WTC11 (cell line): ENCODE measurements around the gene ZCCHC7. TPM values are rescaled to one million over a fixed set of nuclear protein-coding genes. Genes with fewer than 3 reads are reported as not detected.

ENCODE experiments used
- ATAC-seq: fragments of 200-7000 bp; cut with Tn5 transposase; 2 replicates; pipeline ENCODE4 v1.10.0; 2021; ENCODE audit warnings: mild to moderate bottlenecking, moderate library complexity
- CTCF ChIA-PET: fragments of 300-600 bp; sonication (Branson Sonifier 250); formaldehyde crosslinking; loops from one replicate; lab custom pipeline; 2021; ENCODE audit warnings: antibody characterized with exemption; lab: Charles Lee
- POLR2A ChIA-PET: fragments of 350-600 bp; sonication (Branson Sonifier 250); formaldehyde crosslinking; loops from one replicate; lab custom pipeline; 2021; ENCODE audit warnings: antibody characterized with exemption; lab: Charles Lee
- DNase-seq: peaks from one replicate; pipeline ENCODE4 v3.0.0; 2021; ENCODE audit warnings: low spot score
- H3K27ac Mint-ChIP-seq: 2 replicates; pipeline ENCODE4 v1.8.0; 2021; ENCODE audit warnings: mixed read lengths
- H3K27me3 Mint-ChIP-seq: 2 replicates; pipeline ENCODE4 v1.8.0; 2021; ENCODE audit warnings: low read depth, mild to moderate bottlenecking, moderate library complexity, mixed read lengths
- H3K36me3 Mint-ChIP-seq: 2 replicates; pipeline ENCODE4 v1.8.0; 2021; ENCODE audit warnings: mixed read lengths
- H3K4me1 Mint-ChIP-seq: 2 replicates; pipeline ENCODE4 v1.8.0; 2022; ENCODE audit warnings: mixed read lengths
- H3K4me3 Mint-ChIP-seq: 2 replicates; pipeline ENCODE4 v1.8.0; 2021; ENCODE audit warnings: mild to moderate bottlenecking, moderate library complexity, mixed read lengths
- H3K9me3 Mint-ChIP-seq: 2 replicates; pipeline ENCODE4 v1.8.0; 2021; ENCODE audit warnings: mixed read lengths
- CREM ChIP-seq: sonication (generic); formaldehyde crosslinking; IDR thresholded peaks from 2 replicates; pipeline ENCODE4 v1.8.1; 2022; ENCODE audit warnings: mild to moderate bottlenecking, missing genetic modification reagents, moderate library complexity
- ETV6 ChIP-seq: sonication (generic); formaldehyde crosslinking; IDR thresholded peaks from 2 replicates; pipeline ENCODE4 v1.8.1; 2022; ENCODE audit warnings: mild to moderate bottlenecking, missing genetic modification reagents
- GTF2I ChIP-seq: fragments of 250-450 bp; sonication (Bioruptor Pico); conservative IDR thresholded peaks from 2 replicates; pipeline ENCODE4 v1.4.0; 2021; ENCODE audit warnings: mild to moderate bottlenecking
- NFATC4 ChIP-seq: fragments of 250-450 bp; sonication (Bioruptor Pico); IDR thresholded peaks from 2 replicates; pipeline ENCODE4 v1.9.0; 2021; ENCODE audit warnings: mild to moderate bottlenecking
- NFYB ChIP-seq: sonication (generic); formaldehyde crosslinking; conservative IDR thresholded peaks from 2 replicates; pipeline ENCODE4 v1.8.0; 2022; ENCODE audit warnings: low read depth, missing genetic modification reagents
- NR2C2 ChIP-seq: sonication (generic); formaldehyde crosslinking; IDR thresholded peaks from 2 replicates; pipeline ENCODE4 v1.8.0; 2022; ENCODE audit warnings: mild to moderate bottlenecking, missing genetic modification reagents
- RELA ChIP-seq: sonication (generic); formaldehyde crosslinking; IDR thresholded peaks from 2 replicates; pipeline ENCODE4 v1.8.1; 2022; ENCODE audit warnings: missing genetic modification reagents, mild to moderate bottlenecking, borderline replicate concordance
- SMAD4 ChIP-seq: sonication (generic); formaldehyde crosslinking; IDR thresholded peaks from 2 replicates; pipeline ENCODE4 v1.8.0; 2022; ENCODE audit warnings: mild to moderate bottlenecking, missing genetic modification reagents
- SOX15 ChIP-seq: fragments of 250-450 bp; sonication (Bioruptor Pico); IDR thresholded peaks from 2 replicates; pipeline ENCODE4 v1.9.0; 2021; ENCODE audit warnings: mild to moderate bottlenecking
- TEAD1 ChIP-seq: sonication (generic); formaldehyde crosslinking; IDR thresholded peaks from 2 replicates; pipeline ENCODE4 v1.8.0; 2022; ENCODE audit warnings: mild to moderate bottlenecking, missing genetic modification reagents
- ZNF416 ChIP-seq: fragments of 250-450 bp; sonication (Bioruptor Pico); IDR thresholded peaks from 2 replicates; pipeline ENCODE4 v1.9.0; 2021; ENCODE audit warnings: mild to moderate bottlenecking, inconsistent platforms
- total RNA-seq: library from RNA; stranded (reverse); gene quantifications from 3 replicates; pipeline ENCODE4 v1.2.3, GENCODE V29; 2021
- TF ChIP-seq, protein P1 (sequence below): sonication (generic); formaldehyde crosslinking; conservative IDR thresholded peaks from 2 replicates; pipeline ENCODE4 v1.8.1; 2023; ENCODE audit warnings: mild to moderate bottlenecking, low read depth, missing genetic modification reagents, moderate library complexity
- TF ChIP-seq, protein P2 (sequence below): sonication (generic); formaldehyde crosslinking; conservative IDR thresholded peaks from 2 replicates; pipeline ENCODE4 v1.8.1; 2022; ENCODE audit warnings: mild to moderate bottlenecking, missing genetic modification reagents
- TF ChIP-seq, protein P3 (sequence below): fragments of 250-450 bp; sonication (Bioruptor Pico); IDR thresholded peaks from 2 replicates; pipeline ENCODE4 v1.8.0; 2021; ENCODE audit warnings: mild to moderate bottlenecking
- TF ChIP-seq, protein P4 (sequence below): sonication (generic); formaldehyde crosslinking; IDR thresholded peaks from 2 replicates; pipeline ENCODE4 v1.8.1; 2022; ENCODE audit warnings: low read depth, missing genetic modification reagents, borderline replicate concordance
- TF ChIP-seq, protein P5 (sequence below): sonication (generic); formaldehyde crosslinking; IDR thresholded peaks from 2 replicates; pipeline ENCODE4 v1.8.1; 2022; ENCODE audit warnings: mild to moderate bottlenecking, moderate library complexity, missing genetic modification reagents
- TF ChIP-seq, protein P6 (sequence below): fragments of 250-450 bp; sonication (Bioruptor Pico); conservative IDR thresholded peaks from 2 replicates; pipeline ENCODE4 v1.9.0; 2021; ENCODE audit warnings: mild to moderate bottlenecking
- TF ChIP-seq, protein P7 (sequence below): sonication (generic); formaldehyde crosslinking; IDR thresholded peaks from 2 replicates; pipeline ENCODE4 v1.8.0; 2023; ENCODE audit warnings: missing genetic modification reagents, mild to moderate bottlenecking, borderline replicate concordance

ZCCHC7 gene
- total RNA-seq, 1 experiment from 2014 or later: 30.1 TPM

DNA sequence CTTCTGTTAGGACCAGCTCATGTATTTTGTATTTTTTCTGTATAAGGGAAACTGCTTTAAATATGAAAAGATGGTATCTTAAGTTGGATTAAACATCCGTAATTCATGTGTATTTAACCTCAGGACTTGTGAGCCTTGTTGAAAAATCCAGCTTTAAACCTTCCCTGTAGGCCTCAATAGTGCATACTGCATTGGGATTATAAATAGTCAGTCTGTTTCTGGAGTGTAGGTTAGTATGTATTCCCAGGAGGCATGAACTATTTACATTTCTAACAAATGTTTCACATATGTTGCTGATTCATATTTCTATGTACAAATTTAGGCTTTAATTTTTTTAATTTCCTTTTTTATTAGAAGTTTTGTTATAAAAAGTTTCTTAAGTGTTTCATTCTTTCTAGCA lies 164.3 kb downstream of the ZCCHC7 start:
- ChIA-PET CTCF (no interaction called here), POLR2A (interaction anchor here (0.6 kb wide), 1 partner anchor 202 kb away, joined by 3 read pairs; no protein-coding TSS in a partner anchor)
- no peaks in the 10 kb centered on the region for H3K27me3 Mint-ChIP-seq
- H3K36me3 Mint-ChIP-seq: no peaks in the 10 kb centered on the region
- H3K4me1 Mint-ChIP-seq: peaks cover 20% of the 10 kb centered on the region
- no peak for DNase-seq
- no peaks in the 10 kb centered on the region for H3K9me3 Mint-ChIP-seq
- no peak overlapping the region for H3K4me3 Mint-ChIP-seq
- ATAC-seq: no peak
- H3K27ac Mint-ChIP-seq: no peak overlapping the region
- no peak for TF ChIP-seq NR2C2 (CRISPR knock-in tag)
- no peak for TF ChIP-seq CREM
- TF ChIP-seq GTF2I (CRISPR knock-in tag): no peak
- no peak for TF ChIP-seq SOX15 (CRISPR knock-in tag)
- TF ChIP-seq, protein P1, sequence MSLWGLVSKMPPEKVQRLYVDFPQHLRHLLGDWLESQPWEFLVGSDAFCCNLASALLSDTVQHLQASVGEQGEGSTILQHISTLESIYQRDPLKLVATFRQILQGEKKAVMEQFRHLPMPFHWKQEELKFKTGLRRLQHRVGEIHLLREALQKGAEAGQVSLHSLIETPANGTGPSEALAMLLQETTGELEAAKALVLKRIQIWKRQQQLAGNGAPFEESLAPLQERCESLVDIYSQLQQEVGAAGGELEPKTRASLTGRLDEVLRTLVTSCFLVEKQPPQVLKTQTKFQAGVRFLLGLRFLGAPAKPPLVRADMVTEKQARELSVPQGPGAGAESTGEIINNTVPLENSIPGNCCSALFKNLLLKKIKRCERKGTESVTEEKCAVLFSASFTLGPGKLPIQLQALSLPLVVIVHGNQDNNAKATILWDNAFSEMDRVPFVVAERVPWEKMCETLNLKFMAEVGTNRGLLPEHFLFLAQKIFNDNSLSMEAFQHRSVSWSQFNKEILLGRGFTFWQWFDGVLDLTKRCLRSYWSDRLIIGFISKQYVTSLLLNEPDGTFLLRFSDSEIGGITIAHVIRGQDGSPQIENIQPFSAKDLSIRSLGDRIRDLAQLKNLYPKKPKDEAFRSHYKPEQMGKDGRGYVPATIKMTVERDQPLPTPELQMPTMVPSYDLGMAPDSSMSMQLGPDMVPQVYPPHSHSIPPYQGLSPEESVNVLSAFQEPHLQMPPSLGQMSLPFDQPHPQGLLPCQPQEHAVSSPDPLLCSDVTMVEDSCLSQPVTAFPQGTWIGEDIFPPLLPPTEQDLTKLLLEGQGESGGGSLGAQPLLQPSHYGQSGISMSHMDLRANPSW: no peak
- TF ChIP-seq NFATC4 (CRISPR knock-in tag): no peak
- TF ChIP-seq NFYB (CRISPR knock-in tag): no peak
- TF ChIP-seq, protein P2, sequence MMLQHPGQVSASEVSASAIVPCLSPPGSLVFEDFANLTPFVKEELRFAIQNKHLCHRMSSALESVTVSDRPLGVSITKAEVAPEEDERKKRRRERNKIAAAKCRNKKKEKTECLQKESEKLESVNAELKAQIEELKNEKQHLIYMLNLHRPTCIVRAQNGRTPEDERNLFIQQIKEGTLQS (CRISPR knock-in tag): no peak
- TF ChIP-seq RELA (CRISPR knock-in tag): no peak
- TF ChIP-seq, protein P3, sequence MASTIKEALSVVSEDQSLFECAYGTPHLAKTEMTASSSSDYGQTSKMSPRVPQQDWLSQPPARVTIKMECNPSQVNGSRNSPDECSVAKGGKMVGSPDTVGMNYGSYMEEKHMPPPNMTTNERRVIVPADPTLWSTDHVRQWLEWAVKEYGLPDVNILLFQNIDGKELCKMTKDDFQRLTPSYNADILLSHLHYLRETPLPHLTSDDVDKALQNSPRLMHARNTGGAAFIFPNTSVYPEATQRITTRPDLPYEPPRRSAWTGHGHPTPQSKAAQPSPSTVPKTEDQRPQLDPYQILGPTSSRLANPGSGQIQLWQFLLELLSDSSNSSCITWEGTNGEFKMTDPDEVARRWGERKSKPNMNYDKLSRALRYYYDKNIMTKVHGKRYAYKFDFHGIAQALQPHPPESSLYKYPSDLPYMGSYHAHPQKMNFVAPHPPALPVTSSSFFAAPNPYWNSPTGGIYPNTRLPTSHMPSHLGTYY (CRISPR knock-in tag): no peak
- TF ChIP-seq, protein P4, sequence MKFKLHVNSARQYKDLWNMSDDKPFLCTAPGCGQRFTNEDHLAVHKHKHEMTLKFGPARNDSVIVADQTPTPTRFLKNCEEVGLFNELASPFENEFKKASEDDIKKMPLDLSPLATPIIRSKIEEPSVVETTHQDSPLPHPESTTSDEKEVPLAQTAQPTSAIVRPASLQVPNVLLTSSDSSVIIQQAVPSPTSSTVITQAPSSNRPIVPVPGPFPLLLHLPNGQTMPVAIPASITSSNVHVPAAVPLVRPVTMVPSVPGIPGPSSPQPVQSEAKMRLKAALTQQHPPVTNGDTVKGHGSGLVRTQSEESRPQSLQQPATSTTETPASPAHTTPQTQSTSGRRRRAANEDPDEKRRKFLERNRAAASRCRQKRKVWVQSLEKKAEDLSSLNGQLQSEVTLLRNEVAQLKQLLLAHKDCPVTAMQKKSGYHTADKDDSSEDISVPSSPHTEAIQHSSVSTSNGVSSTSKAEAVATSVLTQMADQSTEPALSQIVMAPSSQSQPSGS (CRISPR knock-in tag): no peak
- TF ChIP-seq, protein P5, sequence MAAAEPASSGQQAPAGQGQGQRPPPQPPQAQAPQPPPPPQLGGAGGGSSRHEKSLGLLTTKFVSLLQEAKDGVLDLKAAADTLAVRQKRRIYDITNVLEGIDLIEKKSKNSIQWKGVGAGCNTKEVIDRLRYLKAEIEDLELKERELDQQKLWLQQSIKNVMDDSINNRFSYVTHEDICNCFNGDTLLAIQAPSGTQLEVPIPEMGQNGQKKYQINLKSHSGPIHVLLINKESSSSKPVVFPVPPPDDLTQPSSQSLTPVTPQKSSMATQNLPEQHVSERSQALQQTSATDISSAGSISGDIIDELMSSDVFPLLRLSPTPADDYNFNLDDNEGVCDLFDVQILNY (CRISPR knock-in tag): no peak
- TF ChIP-seq, protein P6, sequence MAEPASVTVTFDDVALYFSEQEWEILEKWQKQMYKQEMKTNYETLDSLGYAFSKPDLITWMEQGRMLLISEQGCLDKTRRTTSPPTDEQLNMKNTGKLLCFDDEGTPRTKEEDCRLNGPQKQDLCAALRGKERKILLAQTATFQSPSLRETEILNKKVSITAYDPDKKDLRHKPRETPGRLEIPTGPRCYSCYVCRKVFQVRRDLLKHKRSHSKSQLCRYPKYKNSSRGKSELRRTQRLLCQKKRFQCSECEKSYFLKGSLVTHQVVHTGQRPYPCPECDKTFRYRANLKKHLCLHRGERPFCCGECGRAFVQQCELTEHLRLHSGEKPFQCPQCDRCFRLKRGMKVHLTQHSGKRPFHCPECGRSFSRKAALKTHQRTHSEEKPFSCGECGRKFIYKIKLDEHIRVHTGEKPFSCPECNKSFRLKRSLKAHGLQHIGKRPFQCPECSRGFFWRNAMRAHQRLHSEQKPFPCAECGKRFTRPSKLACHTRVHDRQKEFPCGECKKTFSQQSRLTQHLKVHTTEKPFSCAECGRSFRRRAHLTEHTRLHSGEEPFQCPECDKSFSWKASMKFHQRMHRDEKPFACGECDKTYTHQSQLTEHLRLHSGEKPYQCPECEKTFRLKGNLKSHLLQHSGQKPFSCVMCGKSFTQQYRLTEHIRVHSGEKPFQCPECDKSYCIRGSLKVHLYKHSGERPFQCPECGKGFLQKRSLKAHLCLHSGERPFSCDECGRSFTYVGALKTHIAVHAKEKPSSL: no peak
- no peak for TF ChIP-seq ZNF416 (CRISPR knock-in tag)
- no peak for TF ChIP-seq SMAD4 (CRISPR knock-in tag)
- TF ChIP-seq, protein P7, sequence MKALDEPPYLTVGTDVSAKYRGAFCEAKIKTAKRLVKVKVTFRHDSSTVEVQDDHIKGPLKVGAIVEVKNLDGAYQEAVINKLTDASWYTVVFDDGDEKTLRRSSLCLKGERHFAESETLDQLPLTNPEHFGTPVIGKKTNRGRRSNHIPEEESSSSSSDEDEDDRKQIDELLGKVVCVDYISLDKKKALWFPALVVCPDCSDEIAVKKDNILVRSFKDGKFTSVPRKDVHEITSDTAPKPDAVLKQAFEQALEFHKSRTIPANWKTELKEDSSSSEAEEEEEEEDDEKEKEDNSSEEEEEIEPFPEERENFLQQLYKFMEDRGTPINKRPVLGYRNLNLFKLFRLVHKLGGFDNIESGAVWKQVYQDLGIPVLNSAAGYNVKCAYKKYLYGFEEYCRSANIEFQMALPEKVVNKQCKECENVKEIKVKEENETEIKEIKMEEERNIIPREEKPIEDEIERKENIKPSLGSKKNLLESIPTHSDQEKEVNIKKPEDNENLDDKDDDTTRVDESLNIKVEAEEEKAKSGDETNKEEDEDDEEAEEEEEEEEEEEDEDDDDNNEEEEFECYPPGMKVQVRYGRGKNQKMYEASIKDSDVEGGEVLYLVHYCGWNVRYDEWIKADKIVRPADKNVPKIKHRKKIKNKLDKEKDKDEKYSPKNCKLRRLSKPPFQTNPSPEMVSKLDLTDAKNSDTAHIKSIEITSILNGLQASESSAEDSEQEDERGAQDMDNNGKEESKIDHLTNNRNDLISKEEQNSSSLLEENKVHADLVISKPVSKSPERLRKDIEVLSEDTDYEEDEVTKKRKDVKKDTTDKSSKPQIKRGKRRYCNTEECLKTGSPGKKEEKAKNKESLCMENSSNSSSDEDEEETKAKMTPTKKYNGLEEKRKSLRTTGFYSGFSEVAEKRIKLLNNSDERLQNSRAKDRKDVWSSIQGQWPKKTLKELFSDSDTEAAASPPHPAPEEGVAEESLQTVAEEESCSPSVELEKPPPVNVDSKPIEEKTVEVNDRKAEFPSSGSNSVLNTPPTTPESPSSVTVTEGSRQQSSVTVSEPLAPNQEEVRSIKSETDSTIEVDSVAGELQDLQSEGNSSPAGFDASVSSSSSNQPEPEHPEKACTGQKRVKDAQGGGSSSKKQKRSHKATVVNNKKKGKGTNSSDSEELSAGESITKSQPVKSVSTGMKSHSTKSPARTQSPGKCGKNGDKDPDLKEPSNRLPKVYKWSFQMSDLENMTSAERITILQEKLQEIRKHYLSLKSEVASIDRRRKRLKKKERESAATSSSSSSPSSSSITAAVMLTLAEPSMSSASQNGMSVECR (CRISPR knock-in tag): no peak
- no peak for TF ChIP-seq TEAD1 (CRISPR knock-in tag)
- no peak for TF ChIP-seq ETV6 (CRISPR knock-in tag)
